HTERT RPE-1 (cell line): Measurements from ENCODE around the gene LIMA1.
"Not testable (repeated sequence)": the region's sequence is repeated elsewhere in the genome, so short reads cannot be mapped to it uniquely, and the experiment has no call there.

ENCODE experiments used
- in situ Hi-C: fragments of 300-500 bp; cut with MboI; formaldehyde crosslinking; loops from 4 replicates; pipeline ENCODE4 v1.14.3; 2020; ENCODE audit warnings: low sequenced_read_pairs

LIMA1 gene

GRCh38 chr12:50148011-50148410, 135.3 kb downstream of the LIMA1 start:
- in situ Hi-C loops = not testable (repeated sequence)

GRCh38 chr12:50147281-50147680, 136.0 kb downstream of the LIMA1 start:
- in situ Hi-C loops = no loop called here

DNA sequence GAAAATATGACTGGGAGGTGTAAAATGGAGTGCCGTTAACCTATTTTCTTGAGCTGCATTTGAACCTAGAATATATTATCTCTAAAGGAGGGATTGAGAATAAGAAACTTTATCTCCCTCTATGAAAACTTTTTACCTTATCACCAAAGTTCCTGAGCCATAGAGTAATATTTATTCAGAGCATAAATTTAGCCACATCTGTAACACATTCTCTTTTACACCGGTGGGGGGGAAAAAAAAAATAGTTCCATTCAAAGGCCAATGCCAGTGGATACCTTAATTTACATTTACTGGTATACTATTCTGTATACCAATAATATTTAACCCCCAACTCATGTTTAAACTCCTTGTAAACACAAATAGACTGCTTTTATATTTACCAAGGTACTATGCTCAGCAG, 137.9 kb downstream of the LIMA1 start:
- in situ Hi-C loops = no loop called here

GRCh38 chr12:50142993-50143392, 140.3 kb downstream of the LIMA1 start:
- in situ Hi-C loops = no loop called here

DNA sequence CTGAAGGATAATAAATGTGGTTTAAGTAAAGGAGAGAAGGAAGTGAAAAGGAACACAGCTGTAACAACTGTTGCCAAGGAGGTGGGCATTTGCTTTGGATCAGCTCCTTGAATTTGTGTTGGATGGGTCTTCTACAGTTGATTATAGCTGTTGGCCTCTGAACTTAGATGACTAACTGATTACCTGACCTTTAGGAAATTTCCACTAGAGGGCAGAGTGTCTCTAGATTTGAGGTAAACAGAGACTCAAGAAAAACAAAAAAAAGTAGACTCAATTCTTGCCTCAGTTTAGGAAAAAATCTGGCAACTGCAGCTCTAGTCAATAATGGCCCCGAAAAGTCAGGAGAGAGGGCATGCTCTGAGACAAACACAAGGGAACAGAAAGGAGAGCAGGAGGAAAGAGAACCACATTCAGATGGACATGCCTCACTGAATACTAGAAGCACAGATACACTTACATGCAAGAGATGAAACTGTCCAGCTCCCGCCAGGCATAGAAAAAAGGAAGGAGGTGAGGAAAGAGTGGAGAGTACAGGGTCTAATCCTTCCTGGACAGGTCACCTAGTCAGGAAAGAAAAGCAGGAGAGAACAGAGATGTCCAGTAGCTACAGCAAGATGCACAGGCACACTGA, 150.7 kb downstream of the LIMA1 start:
- in situ Hi-C loops = no loop called here

DNA sequence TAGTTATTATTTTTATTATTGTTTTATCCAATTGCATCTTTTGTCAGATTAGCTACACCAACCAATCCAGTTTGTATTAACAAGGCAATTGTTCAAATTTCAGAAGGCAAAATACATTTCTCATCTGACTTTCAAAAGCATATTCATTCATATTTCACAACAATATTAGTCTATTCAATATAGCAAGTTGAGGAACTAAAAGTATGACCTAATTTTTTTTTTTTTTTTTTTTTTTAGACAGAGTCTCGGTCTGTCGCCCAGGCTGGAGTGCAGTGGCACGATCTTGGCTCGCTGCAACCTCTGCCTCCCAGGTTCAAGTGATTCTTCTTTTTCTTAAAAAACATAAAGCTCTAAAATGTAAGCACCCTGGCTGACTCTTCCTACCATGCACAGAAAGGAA, 154.0 kb downstream of the LIMA1 start:
- in situ Hi-C loops = no loop called here

DNA sequence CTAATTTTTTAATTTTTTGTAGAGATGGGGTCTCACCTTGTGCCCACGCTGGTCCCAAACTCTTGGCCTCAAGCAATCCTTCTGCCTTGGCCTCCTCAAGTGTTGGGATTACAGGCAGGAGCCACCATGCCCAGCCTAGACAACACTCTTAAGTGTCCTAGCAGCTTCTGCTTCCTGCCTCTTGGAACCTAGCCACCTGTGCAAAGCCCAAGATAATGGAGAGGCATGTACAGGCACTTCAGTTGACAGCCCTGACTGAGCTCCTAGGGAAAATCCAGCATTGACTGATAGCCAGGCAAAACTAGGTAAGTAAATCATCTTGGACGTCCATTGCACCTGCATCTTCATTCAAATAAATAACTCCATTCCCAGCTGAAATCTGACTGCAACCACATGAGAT, 155.8 kb downstream of the LIMA1 start:
- in situ Hi-C loops = no loop called here
